Fibroblast of skin of back (primary cell): Measurements from ENCODE around the gene SLCO3A1.

Source experiments
- DNase-seq: peaks from one replicate; pipeline ENCODE4 v3.0.0-alpha.2; 2013

Gene SLCO3A1

DNA sequence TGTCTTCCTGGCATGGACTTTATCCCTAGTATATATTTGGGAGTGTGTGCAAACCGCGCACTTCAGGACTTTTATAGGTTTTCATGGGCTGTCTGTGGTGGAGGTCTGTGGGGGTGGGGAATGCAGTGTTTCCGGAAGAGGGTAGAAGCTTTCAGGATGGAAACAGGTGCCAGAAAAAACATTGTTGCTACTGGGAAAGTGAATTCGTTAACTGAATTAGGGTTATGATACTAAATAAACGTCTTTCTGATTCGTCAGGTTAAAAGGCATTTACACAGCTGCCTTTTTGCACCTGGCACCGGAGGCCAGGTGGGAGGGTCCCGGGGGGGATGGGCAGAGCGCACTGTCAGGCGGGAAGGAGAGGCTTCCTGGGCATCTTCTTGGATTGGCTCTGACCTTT, 62.1 kb downstream of the SLCO3A1 start:
- no peak for DNase-seq

DNA sequence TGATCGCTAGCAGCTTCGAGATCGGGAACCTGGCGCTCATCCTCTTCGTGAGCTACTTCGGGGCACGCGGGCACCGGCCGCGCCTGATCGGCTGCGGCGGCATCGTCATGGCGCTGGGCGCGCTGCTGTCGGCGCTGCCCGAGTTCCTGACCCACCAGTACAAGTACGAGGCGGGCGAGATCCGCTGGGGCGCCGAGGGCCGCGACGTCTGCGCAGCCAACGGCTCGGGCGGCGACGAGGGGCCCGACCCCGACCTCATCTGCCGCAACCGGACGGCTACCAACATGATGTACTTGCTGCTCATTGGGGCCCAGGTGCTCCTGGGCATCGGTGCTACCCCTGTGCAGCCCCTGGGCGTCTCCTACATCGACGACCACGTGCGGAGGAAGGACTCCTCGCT, 62.5 kb downstream of the SLCO3A1 start:
- DNase-seq: no peak

GRCh38 chr15:91917686-91918360, 64.3 kb downstream of the SLCO3A1 start:
- no peak for DNase-seq

- DNase-seq: no peak
These were observed 65.6 kb downstream of the SLCO3A1 start for GRCh38 chr15:91919014-91919534.

DNA sequence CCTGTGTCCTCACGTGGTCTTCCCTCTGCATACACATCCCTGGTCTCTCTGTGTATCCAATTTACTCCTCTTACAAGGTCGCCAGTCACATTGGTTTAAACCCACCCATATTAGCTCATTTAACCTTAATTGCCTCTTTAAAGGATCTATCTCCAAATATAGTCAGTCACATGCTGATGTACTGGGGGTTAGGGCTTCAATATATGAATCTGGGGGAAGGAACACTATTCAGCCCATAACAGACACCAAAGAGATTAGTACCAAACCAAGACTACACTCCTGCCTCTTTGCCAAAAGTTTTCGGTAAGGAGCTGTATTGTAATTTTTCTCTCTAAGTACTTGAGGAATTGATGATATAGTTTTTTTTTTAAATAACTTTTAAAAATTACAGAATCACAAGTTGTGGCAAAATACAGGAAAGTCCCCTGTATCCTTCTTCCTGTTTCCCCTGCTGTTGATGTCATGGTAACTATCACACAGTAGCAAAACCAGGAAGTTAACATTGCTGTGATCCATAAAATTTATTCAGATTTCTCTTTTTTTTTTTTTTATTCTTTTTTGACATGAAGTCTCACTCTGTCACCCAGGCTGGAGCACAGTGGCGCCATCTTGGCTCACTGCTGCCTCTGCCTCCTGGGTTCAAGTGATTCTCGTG, 67.8 kb downstream of the SLCO3A1 start:
- DNase-seq: no peak

GRCh38 chr15:91921843-91922198, 68.3 kb downstream of the SLCO3A1 start:
- DNase-seq: no peak

DNA sequence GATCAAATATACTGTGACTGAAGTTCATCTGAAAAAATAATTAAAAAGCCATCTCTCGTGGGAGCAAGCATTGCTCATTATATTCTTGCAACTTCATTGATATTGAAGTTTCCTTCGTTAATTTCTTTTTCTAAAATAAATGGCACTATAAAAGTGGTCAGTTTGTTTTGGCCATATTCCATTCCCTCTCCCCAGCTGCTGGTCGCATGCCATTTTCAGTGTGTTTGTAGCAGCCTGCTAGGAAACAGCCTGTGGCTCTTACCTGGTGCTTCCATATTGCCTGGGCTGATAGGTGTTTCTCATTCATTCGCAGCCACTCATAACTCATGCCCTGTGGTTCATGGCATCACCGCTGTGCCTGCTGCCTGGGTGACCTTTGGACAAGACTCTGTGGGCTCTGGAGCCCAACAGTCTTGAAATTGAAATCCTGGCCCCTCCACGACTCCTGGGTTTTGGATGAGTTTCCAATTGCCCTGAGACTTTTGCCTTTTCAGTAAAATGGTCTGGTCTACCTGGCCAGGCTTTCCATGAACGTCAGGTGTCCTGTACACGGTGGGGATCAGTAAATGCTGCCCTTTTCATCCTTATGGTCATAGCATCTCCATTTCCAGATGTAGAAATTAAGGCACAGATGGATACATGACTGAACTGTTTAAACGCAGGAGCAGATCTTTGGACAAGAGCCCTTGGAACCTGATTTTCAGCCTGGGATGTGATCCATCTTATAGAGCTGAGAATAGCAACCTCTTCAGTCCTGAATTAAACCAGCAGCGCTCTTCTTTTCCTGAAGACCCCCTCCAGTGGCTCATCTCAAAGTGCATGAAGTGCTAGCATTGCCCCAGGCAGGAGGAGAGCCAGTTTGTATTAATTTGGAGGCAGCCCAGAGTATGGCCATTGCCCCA, 69.4 kb downstream of the SLCO3A1 start:
- DNase-seq: no peak

DNA sequence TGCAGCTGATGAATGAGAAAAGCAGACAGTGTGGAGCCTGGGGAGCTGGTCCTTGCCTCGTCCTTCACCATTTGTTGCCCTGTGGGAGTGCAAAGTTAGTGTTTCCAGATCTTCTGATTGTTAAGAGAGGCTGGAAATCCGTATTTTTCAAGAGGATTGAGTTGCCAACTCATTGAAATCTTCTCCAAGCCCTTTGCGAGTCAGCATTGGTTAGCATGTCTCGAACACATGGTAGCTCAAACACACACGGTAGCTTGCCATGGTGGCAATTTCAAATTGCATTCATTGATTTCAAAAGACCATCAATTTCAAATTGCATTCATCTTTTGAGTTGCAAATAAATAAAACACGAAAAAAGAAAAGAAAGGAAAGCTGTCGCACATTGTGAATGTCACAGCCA, 70.7 kb downstream of the SLCO3A1 start:
- DNase-seq: no peak

- no peak for DNase-seq
These were observed 71.5 kb downstream of the SLCO3A1 start for GRCh38 chr15:91924837-91925495.

DNA sequence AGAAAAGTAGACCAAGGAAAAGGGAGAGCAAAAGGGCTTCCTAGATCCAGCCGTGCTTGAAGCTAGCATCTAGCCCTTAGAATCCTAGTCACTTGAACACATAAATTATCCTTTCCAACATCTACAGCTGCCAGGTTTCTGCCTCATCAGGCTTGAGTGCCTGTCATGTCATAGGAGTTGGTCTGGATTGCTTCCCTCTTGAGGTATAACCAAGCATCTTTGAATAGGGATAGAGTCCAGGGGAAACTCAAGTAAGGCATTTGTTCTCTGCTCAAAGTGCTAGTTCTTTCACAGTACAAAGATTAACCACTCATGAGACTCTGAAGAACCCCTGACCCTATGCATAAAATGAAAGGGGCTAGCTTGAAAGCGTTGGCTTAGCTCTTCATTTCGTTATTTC, 72.3 kb downstream of the SLCO3A1 start:
- no peak for DNase-seq

DNA sequence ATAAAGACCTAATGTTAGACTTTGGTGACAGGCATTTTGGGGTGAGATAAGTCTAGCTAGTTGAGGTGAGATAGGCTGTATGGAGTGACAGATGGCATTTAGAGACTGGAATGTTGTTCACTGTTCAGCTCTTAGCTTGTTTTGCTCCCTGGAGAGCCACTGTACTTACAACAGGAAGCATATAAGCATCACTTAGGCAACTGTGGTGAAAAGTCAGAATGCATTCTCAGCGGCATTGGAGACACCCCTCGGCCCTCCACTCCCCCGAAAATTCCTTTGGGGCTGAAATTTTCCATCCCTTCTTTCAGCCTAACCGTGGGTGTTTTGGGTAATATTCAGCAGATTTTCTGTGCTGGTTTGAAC, 73.4 kb downstream of the SLCO3A1 start:
- peak; percentile 7 for DNase-seq

DNA sequence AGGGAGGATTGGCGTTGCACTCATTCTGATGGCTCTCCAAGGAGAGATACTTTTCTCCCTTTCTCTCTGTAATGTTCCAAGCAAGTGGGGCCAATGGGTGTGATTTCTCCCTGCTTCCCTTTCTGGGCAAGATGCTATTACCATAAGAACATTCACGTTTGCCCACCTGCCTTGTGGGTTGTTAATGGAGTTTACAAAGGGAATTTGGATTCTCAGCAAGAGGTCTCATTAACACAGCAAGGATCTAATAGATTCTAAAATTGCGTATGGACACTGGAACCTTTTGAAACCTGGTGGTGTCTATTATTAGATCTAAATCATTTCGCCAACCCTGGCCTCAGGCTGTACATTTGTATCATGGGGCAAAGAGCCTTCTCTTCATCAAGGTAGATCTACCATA, 74.1 kb downstream of the SLCO3A1 start:
- no peak for DNase-seq

DNA sequence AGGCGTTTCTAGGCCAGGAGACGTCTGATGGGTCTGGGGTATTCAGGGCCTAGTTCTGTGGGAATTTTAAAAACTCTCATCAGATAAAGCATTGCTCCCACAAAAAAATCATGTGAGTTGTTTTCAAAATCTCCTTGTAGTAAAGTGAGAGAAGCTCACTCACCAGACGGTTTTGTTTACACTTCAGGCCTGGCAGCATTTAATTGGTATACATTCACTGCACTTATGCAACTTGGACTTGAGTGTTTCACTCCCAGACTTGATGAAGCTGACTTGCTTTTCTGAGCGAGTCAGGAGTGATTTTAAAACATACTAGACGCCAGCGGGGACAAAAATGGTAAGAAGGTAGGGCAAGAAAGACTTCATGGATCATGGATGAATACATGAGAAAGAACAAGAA, 75.2 kb downstream of the SLCO3A1 start:
- no peak for DNase-seq

GRCh38 chr15:91929509-91929908, 76.0 kb downstream of the SLCO3A1 start:
- DNase-seq: no peak

GRCh38 chr15:91930092-91930491, 76.6 kb downstream of the SLCO3A1 start:
- no peak for DNase-seq

DNA sequence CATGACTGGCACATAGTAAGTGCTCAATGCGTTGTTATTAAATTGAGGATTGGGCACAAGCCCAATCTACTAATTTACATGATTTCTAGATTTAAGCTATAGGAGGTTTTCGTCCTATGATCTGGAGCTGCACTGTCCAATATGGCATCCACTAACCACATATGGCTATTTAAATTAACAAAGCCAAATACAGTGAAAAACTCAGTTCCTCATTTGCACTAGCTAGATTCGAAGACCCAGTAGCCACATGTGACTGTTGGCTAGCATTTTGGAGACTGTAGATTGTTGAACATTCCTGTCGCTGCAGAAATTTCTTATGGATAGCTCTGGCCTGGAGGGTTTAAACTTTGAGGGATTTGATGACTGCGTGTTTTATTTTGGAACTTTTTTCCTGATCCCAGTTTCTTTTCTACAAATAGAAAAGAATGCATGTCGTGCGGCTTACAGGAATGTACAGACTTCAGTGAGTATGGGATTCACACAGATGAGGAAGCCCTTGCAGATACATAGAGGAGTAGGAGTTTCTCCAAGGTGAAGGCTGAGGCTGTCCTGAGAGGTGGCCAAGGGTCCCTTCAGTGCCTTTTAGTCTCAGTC, 82.8 kb downstream of the SLCO3A1 start:
- DNase-seq: peak; percentile 20

DNA sequence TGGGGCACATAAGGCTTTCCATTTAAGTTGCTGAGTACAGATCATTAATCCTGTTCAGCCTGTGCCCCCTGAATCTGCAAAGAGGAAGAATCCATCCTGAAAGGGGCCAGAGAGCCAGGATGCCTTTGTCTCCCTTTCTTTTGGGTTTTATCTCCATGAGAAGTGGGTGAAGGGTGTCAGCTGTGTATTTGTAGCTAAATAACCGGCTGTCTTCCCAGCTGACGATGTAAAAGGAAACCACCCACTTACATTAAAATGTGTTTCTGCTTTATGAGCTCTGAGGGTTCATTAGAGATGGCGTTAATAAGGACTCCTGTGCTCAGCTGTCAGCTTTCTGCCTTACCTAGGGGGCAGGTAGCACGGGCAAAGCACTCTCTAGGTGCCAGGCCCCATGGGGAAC, 83.4 kb downstream of the SLCO3A1 start:
- no peak for DNase-seq

DNA sequence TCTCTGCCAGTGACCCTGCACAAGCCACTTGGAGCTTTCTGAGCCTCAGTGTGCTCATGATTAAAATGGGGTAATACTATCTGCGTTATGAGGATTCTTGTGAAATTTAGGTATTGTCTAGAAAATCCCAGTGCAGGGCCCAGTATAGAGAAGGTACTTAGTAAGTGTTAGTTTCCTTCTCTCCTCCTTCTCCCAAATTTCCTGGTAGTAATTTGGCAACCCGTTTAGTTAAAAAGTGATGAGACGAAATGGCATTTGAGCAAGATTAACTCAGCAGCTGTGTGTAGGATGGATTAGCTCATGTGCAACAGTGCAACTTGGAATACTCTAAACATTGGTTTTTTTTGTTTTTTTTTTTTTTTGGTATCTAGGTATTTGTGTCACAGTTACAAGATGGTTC, 84.6 kb downstream of the SLCO3A1 start:
- no peak for DNase-seq

DNA sequence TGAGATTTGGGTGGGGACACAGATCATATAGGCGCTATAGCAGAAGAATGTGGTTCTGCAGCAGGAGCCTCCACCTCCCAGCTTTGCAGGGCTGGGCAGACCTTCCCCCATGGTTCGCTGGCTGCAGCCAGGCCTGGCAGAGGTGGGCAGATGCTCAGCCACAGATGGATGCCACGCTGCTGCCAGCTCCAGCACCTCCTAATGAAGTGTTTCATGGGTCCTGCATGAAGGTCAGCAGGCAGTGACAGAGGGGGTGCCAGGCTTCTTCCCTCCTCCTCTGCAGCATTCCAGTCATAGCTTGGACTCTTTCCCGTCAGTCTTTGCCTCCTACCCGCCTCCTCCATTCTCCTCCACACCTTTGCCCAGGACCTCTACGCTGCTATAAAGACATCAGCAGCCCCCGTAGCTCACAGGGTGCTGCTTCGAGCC, 85.9 kb downstream of the SLCO3A1 start:
- no peak for DNase-seq

- no peak for DNase-seq
These were observed 87.2 kb downstream of the SLCO3A1 start for GRCh38 chr15:91940496-91941381.

GRCh38 chr15:91941871-91942658, 88.6 kb downstream of the SLCO3A1 start:
- no peak for DNase-seq
